SK-N-SH (cell line): ENCODE data around the gene UCK1.

ENCODE experiments used
- CTCF ChIP-seq: fragments of 200-600 bp; sonication (generic); IDR thresholded peaks from 2 replicates; pipeline ENCODE4 v1.6.1; 2017; ENCODE audit warnings: antibody characterized with exemption, mild to moderate bottlenecking, moderate library complexity
- IRF3 ChIP-seq: fragments of 150-350 bp; IDR thresholded peaks from 2 replicates; pipeline ENCODE4 v1.6.1; 2016; ENCODE audit warnings: mild to moderate bottlenecking, low read depth, low read length
- PBX3 ChIP-seq: IDR thresholded peaks from 2 replicates; pipeline ENCODE4; 2012
- RCOR1 ChIP-seq: fragments of 150-350 bp; IDR thresholded peaks from 2 replicates; pipeline ENCODE4 v1.6.1; 2017; ENCODE audit warnings: antibody characterized with exemption, low read length
- RFX5 ChIP-seq: IDR thresholded peaks from 2 replicates; pipeline ENCODE4 v1.6.1; 2012; ENCODE audit warnings: mild to moderate bottlenecking, improper control_type of control experiment, low read length
- TCF12 ChIP-seq: IDR thresholded peaks from 2 replicates; pipeline ENCODE4 v1.4.0; 2012

- TF ChIP-seq PBX3 (no peak), CTCF (no peak), IRF3 (no peak), RCOR1 (no peak), RFX5 (no peak), TCF12 (no peak)
Observed at GRCh38 chr9:131485728-131486422, 45.2 kb downstream of the UCK1 start.
